BLaER1 (cell line): Measurements from ENCODE around the gene FAM124A.

ENCODE experiments used
- H3K27ac ChIP-seq: shearing (Covaris generic); formaldehyde crosslinking; 2 replicates; pipeline ENCODE4 v1.8.1; 2022
- H3K27me3 ChIP-seq: shearing (Covaris generic); formaldehyde crosslinking; 2 replicates; pipeline ENCODE4 v1.8.1; 2022
- H3K36me3 ChIP-seq: shearing (Covaris generic); formaldehyde crosslinking; 2 replicates; pipeline ENCODE4 v1.8.1; 2022
- H3K4me1 ChIP-seq: shearing (Covaris generic); formaldehyde crosslinking; 2 replicates; pipeline ENCODE4 v1.8.1; 2022
- H3K4me2 ChIP-seq: shearing (Covaris generic); formaldehyde crosslinking; 2 replicates; pipeline ENCODE4 v1.8.1; 2022
- H3K4me3 ChIP-seq: shearing (Covaris generic); formaldehyde crosslinking; 2 replicates; pipeline ENCODE4 v1.8.1; 2022
- H3K9ac ChIP-seq: shearing (Covaris generic); formaldehyde crosslinking; 2 replicates; pipeline ENCODE4 v1.8.1; 2022
- H3K9me3 ChIP-seq: shearing (Covaris generic); formaldehyde crosslinking; 2 replicates; pipeline ENCODE4 v1.8.1; 2022
- H4K20me1 ChIP-seq: shearing (Covaris generic); formaldehyde crosslinking; 2 replicates; pipeline ENCODE4 v1.8.1; 2022
- Cebpa-rat ChIP-seq: shearing (Covaris generic); IDR thresholded peaks from 2 replicates; pipeline ENCODE4 v1.8.1; 2022

Gene FAM124A

GRCh38 chr13:51262501-51263211 lies 40.5 kb downstream of the FAM124A start:
- H3K27me3 ChIP-seq = no peaks in the 10 kb centered on the region
- TF ChIP-seq Cebpa-rat = no peak
- H3K36me3 ChIP-seq = no peaks in the 10 kb centered on the region

GRCh38 chr13:51266642-51267041 lies 44.4 kb downstream of the FAM124A start:
- H3K9ac ChIP-seq = no peak overlapping the region
- H3K4me2 ChIP-seq = no peak overlapping the region
- TF ChIP-seq Cebpa-rat = no peak
- H3K9me3 ChIP-seq = no peaks in the 10 kb centered on the region
- H3K36me3 ChIP-seq = no peaks in the 10 kb centered on the region
- H3K27ac ChIP-seq = no peak overlapping the region
- H4K20me1 ChIP-seq = no peaks in the 10 kb centered on the region
- H3K4me3 ChIP-seq = no peak overlapping the region
- H3K27me3 ChIP-seq = no peaks in the 10 kb centered on the region
- H3K4me1 ChIP-seq = no peaks in the 10 kb centered on the region

More at GRCh38 chr13:51262501-51263211, 40.5 kb downstream of the FAM124A start:
- H3K4me2 ChIP-seq = no peak overlapping the region
- H3K27ac ChIP-seq = no peak overlapping the region
- no peak overlapping the region for H3K9ac ChIP-seq
- H3K4me1 ChIP-seq = no peaks in the 10 kb centered on the region
- H3K4me3 ChIP-seq = no peak overlapping the region
- H4K20me1 ChIP-seq = no peaks in the 10 kb centered on the region
- H3K9me3 ChIP-seq = no peaks in the 10 kb centered on the region

- H3K9me3 ChIP-seq = no peaks in the 10 kb centered on the region
- H3K36me3 ChIP-seq = no peaks in the 10 kb centered on the region
- no peaks in the 10 kb centered on the region for H3K4me1 ChIP-seq
- no peak overlapping the region for H3K4me3 ChIP-seq
- H3K27me3 ChIP-seq = no peaks in the 10 kb centered on the region
- no peak for TF ChIP-seq Cebpa-rat
- H3K4me2 ChIP-seq = no peak overlapping the region
- no peaks in the 10 kb centered on the region for H4K20me1 ChIP-seq
- H3K9ac ChIP-seq = no peak overlapping the region
- no peak overlapping the region for H3K27ac ChIP-seq
Observed at GRCh38 chr13:51267622-51268021, 45.4 kb downstream of the FAM124A start.

- Histone ChIP-seq H3K4me2 (no peak overlapping the region), H4K20me1 (no peaks in the 10 kb centered on the region), H3K36me3 (no peaks in the 10 kb centered on the region), H3K4me3 (no peak overlapping the region), H3K9ac (no peak overlapping the region), H3K27me3 (no peaks in the 10 kb centered on the region), H3K27ac (no peak overlapping the region), H3K4me1 (no peaks in the 10 kb centered on the region), H3K9me3 (no peaks in the 10 kb centered on the region)
- no peak for TF ChIP-seq Cebpa-rat
Observed at GRCh38 chr13:51269039-51269438, 46.8 kb downstream of the FAM124A start.

GRCh38 chr13:51270623-51271415 lies 48.6 kb downstream of the FAM124A start:
- Histone ChIP-seq H3K4me2 (no peak overlapping the region), H3K4me1 (no peaks in the 10 kb centered on the region), H3K27me3 (no peaks in the 10 kb centered on the region), H3K27ac (no peak overlapping the region), H3K9ac (no peak overlapping the region), H3K4me3 (no peak overlapping the region), H3K9me3 (no peaks in the 10 kb centered on the region), H3K36me3 (no peaks in the 10 kb centered on the region), H4K20me1 (no peaks in the 10 kb centered on the region)
- no peak for TF ChIP-seq Cebpa-rat

GRCh38 chr13:51271528-51272085 lies 49.4 kb downstream of the FAM124A start:
- no peaks in the 10 kb centered on the region for H3K4me1 ChIP-seq
- H3K27me3 ChIP-seq = no peaks in the 10 kb centered on the region
- H3K4me3 ChIP-seq = no peak overlapping the region
- H3K36me3 ChIP-seq = no peaks in the 10 kb centered on the region
- no peak overlapping the region for H3K9ac ChIP-seq
- no peaks in the 10 kb centered on the region for H3K9me3 ChIP-seq
- no peak overlapping the region for H3K4me2 ChIP-seq
- TF ChIP-seq Cebpa-rat = no peak
- H3K27ac ChIP-seq = no peak overlapping the region
- H4K20me1 ChIP-seq = no peaks in the 10 kb centered on the region

GRCh38 chr13:51275101-51275500 lies 52.9 kb downstream of the FAM124A start:
- H3K4me1 ChIP-seq = no peaks in the 10 kb centered on the region
- no peaks in the 10 kb centered on the region for H3K9me3 ChIP-seq
- H4K20me1 ChIP-seq = no peaks in the 10 kb centered on the region
- no peak for TF ChIP-seq Cebpa-rat
- no peak overlapping the region for H3K4me2 ChIP-seq
- H3K9ac ChIP-seq = no peak overlapping the region
- no peak overlapping the region for H3K4me3 ChIP-seq
- H3K27me3 ChIP-seq = no peaks in the 10 kb centered on the region
- no peaks in the 10 kb centered on the region for H3K36me3 ChIP-seq
- no peak overlapping the region for H3K27ac ChIP-seq

- no peak overlapping the region for H3K4me3 ChIP-seq
- H3K36me3 ChIP-seq = no peaks in the 10 kb centered on the region
- H3K9me3 ChIP-seq = no peaks in the 10 kb centered on the region
- no peaks in the 10 kb centered on the region for H4K20me1 ChIP-seq
- no peak overlapping the region for H3K27ac ChIP-seq
- no peak overlapping the region for H3K4me2 ChIP-seq
- H3K9ac ChIP-seq = no peak overlapping the region
- no peaks in the 10 kb centered on the region for H3K27me3 ChIP-seq
- H3K4me1 ChIP-seq = no peaks in the 10 kb centered on the region
- no peak for TF ChIP-seq Cebpa-rat
Observed at GRCh38 chr13:51276636-51277035, 54.4 kb downstream of the FAM124A start.

GRCh38 chr13:51277928-51278327 lies 55.7 kb downstream of the FAM124A start:
- Histone ChIP-seq H3K4me3 (no peak overlapping the region), H3K27ac (no peak overlapping the region), H3K36me3 (no peaks in the 10 kb centered on the region), H3K9ac (no peak overlapping the region), H4K20me1 (no peaks in the 10 kb centered on the region), H3K4me1 (no peaks in the 10 kb centered on the region), H3K4me2 (no peak overlapping the region), H3K27me3 (no peaks in the 10 kb centered on the region), H3K9me3 (no peaks in the 10 kb centered on the region)
- TF ChIP-seq Cebpa-rat = no peak
